Measurements from ENCODE around the gene CNDP2. TPM values are rescaled to one million over a fixed set of nuclear protein-coding genes. Genes with fewer than 3 reads are reported as not detected.

The CNDP2 gene
- total and polyA plus RNA-seq, 2 of the 13 experiments (the other 11 are each of a cell fraction or from before 2014, with no cell fraction given): 64.7 to 80.8 TPM

DNA sequence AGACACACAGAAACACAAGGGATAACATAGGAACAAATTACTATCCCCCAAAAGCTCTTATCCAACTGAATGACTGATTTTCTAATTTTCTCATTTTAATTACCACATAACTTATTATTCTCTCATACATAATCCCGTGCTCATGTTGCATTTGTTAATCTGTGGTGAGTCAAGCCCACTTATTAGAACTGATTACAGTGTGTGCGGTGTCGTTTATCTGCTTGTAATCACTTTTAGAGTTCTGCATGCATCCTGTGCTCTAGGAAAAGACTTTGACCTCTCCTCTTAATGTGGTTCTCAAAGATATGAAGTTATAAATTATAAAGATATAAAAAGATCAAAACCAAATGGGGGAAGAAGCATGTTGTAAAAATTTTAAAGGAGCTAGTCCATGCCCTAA lies 67.8 kb downstream of the CNDP2 start:
- in situ Hi-C loops (cut with HindIII; ENCODE audit: extremely low pct_ligation_motif_present, low pct_unique_long_range_greater_than_20kb): no loop called here
- H2AFZ ChIP-seq (ENCODE audit: low read length): no peak overlapping the region
- peaks cover 11% of the 10 kb centered on the region for H3K9me3 ChIP-seq (ENCODE audit: low read length)
- ChIA-PET CTCF (ENCODE audit: low intra/inter-chr PET ratio, low total read pairs) (no interaction called here), POLR2A (interaction anchor here (1.1 kb wide), 1 partner anchor 22 kb away, joined by 4 read pairs; no protein-coding TSS in a partner anchor)
- no peak overlapping the region for H3K27ac ChIP-seq (ENCODE audit: extremely low read length, insufficient read depth, low read length)
- peaks cover 5% of the 10 kb centered on the region; the same call in 1 of the 2 replicates for H3K4me1 ChIP-seq (ENCODE audit: insufficient read depth, low read length)
- no peak overlapping the region for H3K4me2 ChIP-seq (ENCODE audit: low read depth, low read length)
- H3K4me3 ChIP-seq (replicated peaks in 1 of 3; ENCODE audit: insufficient read depth in 1 of 3, low read depth in 2 of 3, low read length in 3 of 3): no peak overlapping the region
- H4K20me1 ChIP-seq (ENCODE audit: insufficient read depth, low read length): no peaks in the 10 kb centered on the region
- 35% methylated on average over 3 of the region's 3 CpGs for WGBS (ENCODE audit: low lambda C conversion rate)
- no peaks in the 10 kb centered on the region for H3K79me2 ChIP-seq (ENCODE audit: insufficient read depth, low read length)
- ATAC-seq (no peak), DNase-seq (ENCODE audit: low spot score) (no peak), FAIRE-seq (no peak)
- no peak overlapping the region for H3K9ac ChIP-seq (ENCODE audit: insufficient read depth, low read depth, low read length)
- peaks cover 2 to 8% of the 10 kb centered on the region in 2 experiments; a peak in 2 of 5 replicates for H3K27me3 ChIP-seq (ENCODE audit: control insufficient read depth in 1 of 2, insufficient read depth in 2 of 2, low read length in 2 of 2)
- no peaks in the 10 kb centered on the region for H3K36me3 ChIP-seq (replicated peaks in 1 of 2; ENCODE audit: control insufficient read depth in 1 of 2, insufficient read depth in 2 of 2, low read length in 2 of 2)
- no TSS peak for BruUV-seq (replicated peaks)
- intact Hi-C loops (cut with micrococcal nuclease; ENCODE audit: unreplicated experiment): no loop called here
- no peak for TF ChIP-seq HMGXB4 (CRISPR knock-in tag; IDR thresholded peaks at IDR 0.05; ENCODE audit: borderline replicate concordance in 1 of 2, low read depth in 1 of 2)
- TF ChIP-seq TMF1 (CRISPR knock-in tag; IDR thresholded peaks at IDR 0.05; ENCODE audit: low read depth): no peak
- TF ChIP-seq ZNF850 (CRISPR knock-in tag; conservative IDR thresholded peaks at IDR 0.05): no peak
- no peak for TF ChIP-seq FOXO1 (CRISPR knock-in tag; IDR thresholded peaks at IDR 0.05)
- TF ChIP-seq ADNP (CRISPR knock-in tag; IDR thresholded peaks at IDR 0.05): no peak
- no peak for TF ChIP-seq ZFP36L1 (CRISPR knock-in tag; IDR thresholded peaks at IDR 0.05)
- no peak for TF ChIP-seq DR1 (CRISPR knock-in tag; IDR thresholded peaks at IDR 0.05)
- TF ChIP-seq, protein P1, sequence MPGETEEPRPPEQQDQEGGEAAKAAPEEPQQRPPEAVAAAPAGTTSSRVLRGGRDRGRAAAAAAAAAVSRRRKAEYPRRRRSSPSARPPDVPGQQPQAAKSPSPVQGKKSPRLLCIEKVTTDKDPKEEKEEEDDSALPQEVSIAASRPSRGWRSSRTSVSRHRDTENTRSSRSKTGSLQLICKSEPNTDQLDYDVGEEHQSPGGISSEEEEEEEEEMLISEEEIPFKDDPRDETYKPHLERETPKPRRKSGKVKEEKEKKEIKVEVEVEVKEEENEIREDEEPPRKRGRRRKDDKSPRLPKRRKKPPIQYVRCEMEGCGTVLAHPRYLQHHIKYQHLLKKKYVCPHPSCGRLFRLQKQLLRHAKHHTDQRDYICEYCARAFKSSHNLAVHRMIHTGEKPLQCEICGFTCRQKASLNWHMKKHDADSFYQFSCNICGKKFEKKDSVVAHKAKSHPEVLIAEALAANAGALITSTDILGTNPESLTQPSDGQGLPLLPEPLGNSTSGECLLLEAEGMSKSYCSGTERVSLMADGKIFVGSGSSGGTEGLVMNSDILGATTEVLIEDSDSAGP (CRISPR knock-in tag; IDR thresholded peaks at IDR 0.05; ENCODE audit: borderline replicate concordance): no peak
- TF ChIP-seq ZFP37 (CRISPR knock-in tag; IDR thresholded peaks at IDR 0.05; ENCODE audit: borderline replicate concordance): no peak
- no peak for TF ChIP-seq NFIC (IDR thresholded peaks at IDR 0.05; ENCODE audit: low read length)
- TF ChIP-seq PTBP1 (IDR thresholded peaks at IDR 0.05; ENCODE audit: low read depth, low read length, poor library complexity, severe bottlenecking): no peak
- TF ChIP-seq ZNF354B (CRISPR knock-in tag; IDR thresholded peaks at IDR 0.05): no peak
- TF ChIP-seq ZNF552 (CRISPR knock-in tag; IDR thresholded peaks at IDR 0.05; ENCODE audit: borderline replicate concordance): no peak
- no peak for TF ChIP-seq ZNF432 (CRISPR knock-in tag; IDR thresholded peaks at IDR 0.05; ENCODE audit: borderline replicate concordance)
- no peak for TF ChIP-seq E2F5 (CRISPR knock-in tag; conservative IDR thresholded peaks at IDR 0.05)
- TF ChIP-seq BCLAF1 (IDR thresholded peaks at IDR 0.05): no peak
- TF ChIP-seq CEBPB (IDR thresholded peaks at IDR 0.05; ENCODE audit: borderline replicate concordance, low read depth, low read length): no peak
- no peak for TF ChIP-seq ZFAT (CRISPR knock-in tag; conservative IDR thresholded peaks at IDR 0.05)

Measured in HepG2 (cell line).